HG03139 (cell line): ENCODE results near the gene MALRD1.

Experiments used
- ATAC-seq: cut with Tn5 transposase; IDR thresholded peaks from one replicate; pipeline ENCODE4 v1.9.1; 2021; ENCODE audit not compliant: unreplicated experiment

The MALRD1 gene

GRCh38 chr10:19048489-19048888 lies at the start of gene MALRD1:
MALRD1 (plus strand) TSS chr10:19048801; CDS start chr10:19048939, 138 bp downstream.
- no peak for ATAC-seq

- no peak for ATAC-seq
Measured at GRCh38 chr10:19003341-19003740, 45.3 kb upstream of the MALRD1 start.

- no peak for ATAC-seq
Measured at GRCh38 chr10:19012111-19012510, 36.5 kb upstream of the MALRD1 start.

GRCh38 chr10:19014034-19014433 lies 34.6 kb upstream of the MALRD1 start:
- ATAC-seq, result no peak

- no peak for ATAC-seq
Measured at GRCh38 chr10:19014498-19014897, 34.1 kb upstream of the MALRD1 start.

- ATAC-seq, result no peak
Measured at GRCh38 chr10:19017116-19017890, 31.3 kb upstream of the MALRD1 start.

GRCh38 chr10:19021162-19021561 lies 27.4 kb upstream of the MALRD1 start:
- ATAC-seq, result no peak

GRCh38 chr10:19024611-19025010 lies 24.0 kb upstream of the MALRD1 start:
- no peak for ATAC-seq

GRCh38 chr10:19031763-19032162 lies 16.8 kb upstream of the MALRD1 start:
- ATAC-seq, result no peak

- no peak for ATAC-seq
Measured at GRCh38 chr10:19033741-19034140, 14.9 kb upstream of the MALRD1 start.

- no peak for ATAC-seq
Measured at GRCh38 chr10:19041171-19041570, 7.4 kb upstream of the MALRD1 start.

- no peak for ATAC-seq
Measured at GRCh38 chr10:19043431-19043830, 5.2 kb upstream of the MALRD1 start.

GRCh38 chr10:19046679-19047078 lies 1.9 kb upstream of the MALRD1 start:
- ATAC-seq, result no peak

- no peak for ATAC-seq
Measured at GRCh38 chr10:19048891-19049290, 290 bp downstream of the MALRD1 start.

- ATAC-seq, result no peak
Measured at GRCh38 chr10:19049567-19049966, 966 bp downstream of the MALRD1 start.

- ATAC-seq, result no peak
Measured at GRCh38 chr10:19054289-19054835, 5.8 kb downstream of the MALRD1 start.

GRCh38 chr10:19058046-19058445 lies 9.4 kb downstream of the MALRD1 start:
- ATAC-seq, result no peak

- no peak for ATAC-seq
Measured at GRCh38 chr10:19063986-19064385, 15.4 kb downstream of the MALRD1 start.

GRCh38 chr10:19071946-19072345 lies 23.3 kb downstream of the MALRD1 start:
- no peak for ATAC-seq

GRCh38 chr10:19077276-19077675 lies 28.7 kb downstream of the MALRD1 start:
- ATAC-seq, result no peak

- no peak for ATAC-seq
Measured at GRCh38 chr10:19096501-19097073, 48.0 kb downstream of the MALRD1 start.

GRCh38 chr10:19097151-19097550 lies 48.5 kb downstream of the MALRD1 start:
- ATAC-seq, result no peak
